ENCODE data around the gene FABP1.

The FABP1 gene

GRCh38 chr2:88141952-88142351 lies 14.1 kb upstream of the FABP1 start:
- DNase-seq (ENCODE audit: low read depth, low spot score) = no peak
- in situ Hi-C loops (cut with HindIII; ENCODE audit: low sequenced_read_pairs) = no loop called here
- no peak overlapping the region for H3K4me3 ChIP-seq (ENCODE audit: low read depth, low read length)
- TF ChIP-seq CTCF (IDR thresholded peaks at IDR 0.05; ENCODE audit: low read depth, low read length) = no peak

GRCh38 chr2:88139804-88140203 lies 11.9 kb upstream of the FABP1 start:
- no peak for DNase-seq (ENCODE audit: low read depth, low spot score)
- in situ Hi-C loops (cut with HindIII; ENCODE audit: low sequenced_read_pairs) = no loop called here
- no peak overlapping the region for H3K4me3 ChIP-seq (ENCODE audit: low read depth, low read length)
- TF ChIP-seq CTCF (IDR thresholded peaks at IDR 0.05; ENCODE audit: low read depth, low read length) = no peak

- no peak overlapping the region for H3K4me3 ChIP-seq (ENCODE audit: low read depth, low read length)
- DNase-seq (ENCODE audit: low read depth, low spot score) = no peak
- in situ Hi-C loops (cut with HindIII; ENCODE audit: low sequenced_read_pairs) = no loop called here
- no peak for TF ChIP-seq CTCF (IDR thresholded peaks at IDR 0.05; ENCODE audit: low read depth, low read length)
These were observed 11.4 kb upstream of the FABP1 start for GRCh38 chr2:88139203-88139702.

GRCh38 chr2:88137833-88138232 lies 10.0 kb upstream of the FABP1 start:
- TF ChIP-seq CTCF (IDR thresholded peaks at IDR 0.05; ENCODE audit: low read depth, low read length) = no peak
- no peak for DNase-seq (ENCODE audit: low read depth, low spot score)
- in situ Hi-C loops (cut with HindIII; ENCODE audit: low sequenced_read_pairs) = no loop called here
- no peak overlapping the region for H3K4me3 ChIP-seq (ENCODE audit: low read depth, low read length)

- in situ Hi-C loops (cut with HindIII; ENCODE audit: low sequenced_read_pairs) = no loop called here
- TF ChIP-seq CTCF (IDR thresholded peaks at IDR 0.05; ENCODE audit: low read depth, low read length) = no peak
- H3K4me3 ChIP-seq (ENCODE audit: low read depth, low read length) = no peak overlapping the region
- DNase-seq (ENCODE audit: low read depth, low spot score) = no peak
These were observed 9.0 kb upstream of the FABP1 start for GRCh38 chr2:88136817-88137216.

- DNase-seq (ENCODE audit: low read depth, low spot score) = no peak
- TF ChIP-seq CTCF (IDR thresholded peaks at IDR 0.05; ENCODE audit: low read depth, low read length) = no peak
- no peak overlapping the region for H3K4me3 ChIP-seq (ENCODE audit: low read depth, low read length)
- in situ Hi-C loops (cut with HindIII; ENCODE audit: low sequenced_read_pairs) = no loop called here
These were observed 6.0 kb upstream of the FABP1 start for GRCh38 chr2:88133875-88134274.

GRCh38 chr2:88131999-88132368 lies 4.1 kb upstream of the FABP1 start:
- no peak for TF ChIP-seq CTCF (IDR thresholded peaks at IDR 0.05; ENCODE audit: low read depth, low read length)
- in situ Hi-C loops (cut with HindIII; ENCODE audit: low sequenced_read_pairs) = no loop called here
- no peak overlapping the region for H3K4me3 ChIP-seq (ENCODE audit: low read depth, low read length)
- DNase-seq (ENCODE audit: low read depth, low spot score) = no peak

Data from astrocyte of the spinal cord (primary cell).